ENCODE results near the gene ITPA. TPM values are rescaled to one million over a fixed set of nuclear protein-coding genes. Genes with fewer than 3 reads are reported as not detected.

The ITPA gene
- total RNA-seq, 1 experiment from 2014 or later, result 77.3 TPM

DNA sequence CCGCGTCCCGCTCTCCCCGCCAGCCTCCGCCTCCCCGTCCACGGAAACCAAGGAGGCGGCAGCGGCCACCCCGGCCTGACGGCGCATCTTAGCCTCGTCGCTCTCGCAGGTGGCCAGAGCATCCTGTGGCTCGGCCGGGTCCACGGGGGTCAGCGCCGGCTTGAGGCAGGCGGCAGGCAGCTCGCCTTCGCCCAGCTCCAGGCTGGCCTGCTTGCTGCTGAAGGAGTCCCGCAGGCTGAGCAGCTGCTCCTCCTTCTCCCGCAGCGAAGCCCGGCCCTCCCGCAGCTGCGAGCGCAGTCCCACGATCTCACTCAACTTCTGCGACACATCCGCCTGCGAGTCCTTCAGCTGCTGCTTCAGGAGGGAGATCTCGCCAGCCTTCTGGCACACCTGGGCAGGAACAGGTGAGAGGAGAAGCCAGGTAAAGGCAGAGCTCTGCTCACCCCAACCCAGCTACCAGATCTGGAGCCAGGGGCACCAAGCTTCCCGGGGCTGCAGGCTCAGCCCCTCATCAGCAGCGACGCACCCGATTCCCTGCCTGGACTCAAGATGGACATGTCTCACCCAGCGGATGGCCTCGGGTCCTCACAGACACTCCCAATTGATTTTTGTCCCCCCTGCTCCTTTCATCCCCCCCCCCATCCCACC, 44.4 kb upstream of the ITPA start:
- Histone ChIP-seq H4K20me1 (ENCODE audit: insufficient read depth) (no peaks in the 10 kb centered on the region), H3K9ac (ENCODE audit: low read length) (no peak overlapping the region), H3K36me3 (ENCODE audit: control insufficient read depth in 1 of 2, insufficient read depth in 2 of 2, low read length in 2 of 2) (no peaks in the 10 kb centered on the region), H3K27me3 (ENCODE audit: insufficient read depth, low read length) (no peaks in the 10 kb centered on the region), H3K27ac (ENCODE audit: low read depth, low read length) (no peak overlapping the region), H3K4me2 (ENCODE audit: low read length) (no peak overlapping the region), H3K4me1 (ENCODE audit: control insufficient read depth in 1 of 2, insufficient read depth in 2 of 2, low read length in 2 of 2) (peaks cover 0 to 15% of the 10 kb centered on the region in 2 experiments; a peak in 1 of 4 replicates), H2AFZ (ENCODE audit: low read depth, low read length, poor library complexity, severe bottlenecking) (no peak overlapping the region), H3K9me2 (ENCODE audit: insufficient read depth) (no peaks in the 10 kb centered on the region), H3K9me3 (ENCODE audit: control insufficient read depth in 1 of 2, insufficient read depth in 1 of 2, low read depth in 1 of 2, low read length in 2 of 2) (no peaks in the 10 kb centered on the region), H3K4me3 (replicated peaks in 1 of 2; ENCODE audit: low read depth in 1 of 2, low read length in 2 of 2) (no peak overlapping the region), H3K79me2 (ENCODE audit: insufficient read depth, low read length) (no peaks in the 10 kb centered on the region)
- no TSS peak for BruUV-seq (replicated peaks)
- ChIA-PET CTCF (no interaction called here), POLR2A (no interaction called here), RAD21 (ENCODE audit: low non-redundant PET in 1 of 2, low total read pairs in 2 of 2, uncharacterized antibody in 2 of 2, unreplicated experiment in 2 of 2) (no interaction called here)
- ATAC-seq, result no peak
- TF ChIP-seq POLR2A (IDR thresholded peaks at IDR 0.05; ENCODE audit: borderline replicate concordance, extremely low read depth, insufficient read depth, insufficient read length) (no peak), REST (IDR thresholded peaks at IDR 0.05; ENCODE audit: low read depth) (no peak), ZNF274 (IDR thresholded peaks at IDR 0.05; ENCODE audit: low read depth, low read length) (no peak), ELF1 (IDR thresholded peaks at IDR 0.05; ENCODE audit: borderline replicate concordance, low read depth) (no peak), SIN3A (IDR thresholded peaks at IDR 0.05; ENCODE audit: low read depth) (no peak), ZBTB33 (IDR thresholded peaks at IDR 0.05; ENCODE audit: extremely low read depth, insufficient replicate concordance, low read length) (no peak), JUND (IDR thresholded peaks at IDR 0.05) (no peak), ZFX (IDR thresholded peaks at IDR 0.05) (no peak), CEBPB (IDR thresholded peaks at IDR 0.05; ENCODE audit: low read depth) (no peak), CBX3 (IDR thresholded peaks at IDR 0.05; ENCODE audit: low read depth) (no peak), EZH2 (IDR thresholded peaks at IDR 0.05) (no peak), SP1 (IDR thresholded peaks at IDR 0.05; ENCODE audit: low read depth) (no peak), CTCF (IDR thresholded peaks at IDR 0.05 in 2 of 3, conservative IDR thresholded peaks at IDR 0.05 in 1 of 3; ENCODE audit: borderline replicate concordance in 1 of 3, insufficient read depth in 1 of 3, low read depth in 2 of 3, low read length in 2 of 3) (no peak), EGR1 (IDR thresholded peaks at IDR 0.05; ENCODE audit: low read depth) (no peak), RAD21 (IDR thresholded peaks at IDR 0.05; ENCODE audit: low read depth) (no peak), POLR2AphosphoS5 (IDR thresholded peaks at IDR 0.05; ENCODE audit: low read depth, low read length) (no peak), FOSL1 (IDR thresholded peaks at IDR 0.05; ENCODE audit: low read depth) (no peak), YY1 (IDR thresholded peaks at IDR 0.05; ENCODE audit: extremely low read depth, insufficient replicate concordance, low read depth, low read length) (no peak)
- TF ChIP-seq, protein P1, sequence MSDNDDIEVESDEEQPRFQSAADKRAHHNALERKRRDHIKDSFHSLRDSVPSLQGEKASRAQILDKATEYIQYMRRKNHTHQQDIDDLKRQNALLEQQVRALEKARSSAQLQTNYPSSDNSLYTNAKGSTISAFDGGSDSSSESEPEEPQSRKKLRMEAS (IDR thresholded peaks at IDR 0.05), result no peak
- TF ChIP-seq, protein P2, sequence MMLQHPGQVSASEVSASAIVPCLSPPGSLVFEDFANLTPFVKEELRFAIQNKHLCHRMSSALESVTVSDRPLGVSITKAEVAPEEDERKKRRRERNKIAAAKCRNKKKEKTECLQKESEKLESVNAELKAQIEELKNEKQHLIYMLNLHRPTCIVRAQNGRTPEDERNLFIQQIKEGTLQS (IDR thresholded peaks at IDR 0.05), result no peak
- no peak for DNase-seq (ENCODE audit: low read depth, low spot score)
- intact Hi-C loops (cut with micrococcal nuclease), result no loop called here

Measured in HCT116 (cell line).